ENCODE results near the gene GCNT3.

GCNT3 gene, protein sequence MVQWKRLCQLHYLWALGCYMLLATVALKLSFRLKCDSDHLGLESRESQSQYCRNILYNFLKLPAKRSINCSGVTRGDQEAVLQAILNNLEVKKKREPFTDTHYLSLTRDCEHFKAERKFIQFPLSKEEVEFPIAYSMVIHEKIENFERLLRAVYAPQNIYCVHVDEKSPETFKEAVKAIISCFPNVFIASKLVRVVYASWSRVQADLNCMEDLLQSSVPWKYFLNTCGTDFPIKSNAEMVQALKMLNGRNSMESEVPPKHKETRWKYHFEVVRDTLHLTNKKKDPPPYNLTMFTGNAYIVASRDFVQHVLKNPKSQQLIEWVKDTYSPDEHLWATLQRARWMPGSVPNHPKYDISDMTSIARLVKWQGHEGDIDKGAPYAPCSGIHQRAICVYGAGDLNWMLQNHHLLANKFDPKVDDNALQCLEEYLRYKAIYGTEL

GRCh38 chr15:59611276-59612260 is at the start of gene GCNT3:
Gene GCNT3, plus strand, starts transcription at chr15:59611783. Its CDS starts 6,456 bp downstream, at chr15:59618239.
- DNase-seq = no peak

DNA sequence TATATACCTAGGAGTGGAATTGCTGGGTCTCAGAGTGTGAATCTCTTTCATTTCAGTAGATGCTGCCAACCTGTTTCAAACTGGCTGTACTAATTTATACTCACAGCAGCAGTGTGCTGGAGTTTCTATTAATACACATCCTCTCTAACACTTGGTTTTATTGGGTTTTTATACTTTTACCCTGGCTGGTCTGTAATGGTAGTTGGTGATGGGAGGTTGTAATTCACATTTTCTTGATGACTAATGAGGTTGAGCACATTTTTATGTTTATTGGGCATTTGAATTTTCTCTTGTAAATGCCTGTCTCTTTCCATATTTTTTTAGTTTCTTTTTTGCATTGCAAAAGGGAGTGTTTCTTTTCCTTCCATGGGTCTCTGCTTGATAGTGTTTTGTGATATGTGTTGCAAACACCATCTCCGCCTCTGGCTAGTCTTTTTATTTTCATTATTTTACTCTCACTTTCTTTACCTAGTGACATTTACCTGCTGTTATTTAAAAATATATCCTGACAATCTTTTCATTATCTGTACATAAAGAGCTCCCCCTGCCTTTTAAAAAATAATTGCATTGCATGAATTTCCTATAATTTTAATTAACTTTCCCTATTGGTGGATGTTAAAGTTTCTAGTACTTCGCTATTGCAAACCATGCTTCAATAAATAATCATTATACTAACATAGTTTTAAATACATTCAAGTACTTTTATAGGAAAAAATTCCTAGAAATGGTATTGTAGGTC is 49.0 kb upstream of the GCNT3 start:
- no peak for DNase-seq

DNA sequence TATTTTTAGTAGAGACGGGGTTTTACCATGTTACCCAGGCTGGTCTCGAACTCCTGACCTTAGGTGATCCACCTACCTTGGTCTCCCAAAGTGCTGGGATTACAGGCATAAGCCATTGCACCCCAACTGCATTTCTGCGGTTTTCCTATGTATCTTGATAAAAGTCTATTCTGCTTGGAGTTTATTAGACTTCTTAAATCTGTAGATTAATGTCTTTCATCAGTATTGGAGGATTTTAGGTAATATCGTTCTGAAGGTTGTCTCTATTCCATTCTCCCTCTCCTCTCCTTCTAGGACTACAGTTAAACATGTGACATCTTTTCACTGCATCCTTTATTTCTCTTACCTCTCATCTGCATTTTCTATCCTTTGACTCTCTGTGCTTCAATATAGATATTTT is 46.3 kb upstream of the GCNT3 start:
- no peak for DNase-seq

DNA sequence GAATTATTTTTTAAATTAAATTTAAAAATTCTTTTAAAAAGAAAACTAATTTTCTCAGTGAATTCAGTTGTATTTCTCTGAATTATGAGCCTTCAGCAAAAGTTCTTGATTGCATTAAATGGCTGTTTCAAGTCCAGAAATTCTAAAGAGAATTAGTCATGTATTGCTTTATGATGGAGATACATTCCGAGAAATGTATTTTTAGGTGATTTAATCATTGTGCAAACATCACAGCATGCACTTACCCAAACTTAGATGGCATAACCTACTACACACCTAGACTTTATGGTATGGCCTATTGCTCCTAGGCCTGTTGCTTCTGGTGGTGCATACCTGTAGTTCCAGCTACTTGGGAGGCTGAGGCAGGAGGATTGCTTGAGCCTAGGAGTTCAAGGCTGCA is 44.3 kb upstream of the GCNT3 start:
- no peak for DNase-seq

DNA sequence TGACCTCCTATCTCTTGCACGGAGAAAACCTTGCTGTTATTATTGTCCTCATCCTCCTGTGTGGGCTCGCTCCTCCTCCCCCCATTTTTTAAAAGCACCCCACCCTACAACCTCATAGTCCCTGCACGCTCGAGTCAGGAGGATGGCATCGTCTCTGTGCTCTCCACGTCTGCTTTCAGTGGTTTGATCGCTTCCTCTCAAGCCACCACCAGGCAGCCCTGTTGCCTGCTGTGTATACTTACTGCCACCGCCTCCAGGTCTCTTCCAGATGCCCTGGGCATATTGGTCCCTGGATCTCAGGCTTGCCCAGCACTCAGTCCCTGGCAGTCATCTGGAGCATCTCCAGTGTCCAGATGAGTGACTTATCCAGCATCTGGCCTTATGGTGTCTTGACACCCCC is 42.1 kb upstream of the GCNT3 start:
- no peak for DNase-seq

DNA sequence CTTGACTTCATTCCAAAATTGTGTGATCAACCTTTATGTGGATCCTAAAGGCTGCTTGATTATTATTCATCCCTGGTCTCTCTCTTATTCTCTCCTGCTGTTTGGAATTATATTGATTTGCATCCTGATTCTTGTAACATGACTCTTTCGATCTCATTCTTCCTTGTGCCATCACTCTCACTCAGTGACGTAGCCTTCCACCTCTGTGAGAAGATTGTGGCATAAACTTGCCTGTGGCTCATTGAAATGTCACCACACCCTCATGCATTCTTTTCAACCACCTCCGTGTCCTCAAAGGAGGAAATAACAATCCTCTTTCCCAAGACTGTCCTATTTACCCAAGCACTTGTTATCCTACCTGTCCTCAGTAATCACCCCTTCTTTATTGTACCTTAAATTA is 41.3 kb upstream of the GCNT3 start:
- no peak for DNase-seq

GRCh38 chr15:59571606-59572005 is 40.0 kb upstream of the GCNT3 start:
- no peak for DNase-seq

GRCh38 chr15:59583088-59583487 is 28.5 kb upstream of the GCNT3 start:
- DNase-seq = no peak

- no peak for DNase-seq
Observed at GRCh38 chr15:59587085-59587826, 24.3 kb upstream of the GCNT3 start.

DNA sequence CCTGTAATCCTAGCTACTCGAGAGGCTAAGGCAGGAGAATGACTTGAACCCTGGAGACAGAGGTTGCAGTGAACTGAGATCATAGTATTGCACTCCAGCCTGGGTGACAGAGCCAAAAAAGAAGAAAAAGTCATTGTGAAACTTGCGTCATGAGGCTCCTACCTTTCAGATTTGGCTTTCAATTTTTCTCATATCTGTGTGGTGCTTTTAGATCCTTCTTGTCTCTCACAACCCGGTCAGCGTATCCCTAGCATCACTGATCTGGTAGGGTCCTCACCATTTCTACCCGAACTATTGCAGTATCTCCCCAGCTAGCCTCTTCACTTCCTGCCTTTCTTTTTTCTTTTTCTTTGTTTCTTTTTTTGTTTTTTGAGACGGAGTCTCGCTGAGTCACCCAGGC is 21.6 kb upstream of the GCNT3 start:
- peak; percentile 10 for DNase-seq

DNA sequence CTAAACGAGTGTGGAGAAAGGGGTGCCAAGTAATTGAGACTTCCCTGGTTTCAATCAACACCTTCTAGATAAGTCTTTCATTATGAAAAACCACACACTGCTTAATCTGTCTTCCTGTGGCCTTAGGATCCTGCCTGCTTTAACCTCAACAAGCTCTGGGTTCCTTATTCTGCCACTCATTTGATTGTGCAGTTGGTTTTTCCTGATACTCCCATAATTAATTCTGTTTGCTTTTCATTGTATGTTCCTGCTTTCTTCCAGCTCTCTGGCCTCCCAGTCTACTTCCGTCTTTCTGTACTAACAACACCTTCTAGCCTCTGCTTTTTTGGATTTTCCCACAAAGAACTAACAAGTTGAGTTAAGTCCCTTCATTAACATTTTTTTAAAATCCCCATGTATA is 20.2 kb upstream of the GCNT3 start:
- DNase-seq = no peak

- no peak for DNase-seq
Observed at GRCh38 chr15:59594493-59594942, 17.1 kb upstream of the GCNT3 start.

GRCh38 chr15:59594991-59595390 is 16.6 kb upstream of the GCNT3 start:
- DNase-seq = no peak

GRCh38 chr15:59595434-59595915 is 16.1 kb upstream of the GCNT3 start:
- no peak for DNase-seq

GRCh38 chr15:59596640-59597039 is 14.9 kb upstream of the GCNT3 start:
- no peak for DNase-seq

GRCh38 chr15:59598461-59598860 is 13.1 kb upstream of the GCNT3 start:
- no peak for DNase-seq

GRCh38 chr15:59605994-59606393 is 5.6 kb upstream of the GCNT3 start:
- DNase-seq = no peak

DNA sequence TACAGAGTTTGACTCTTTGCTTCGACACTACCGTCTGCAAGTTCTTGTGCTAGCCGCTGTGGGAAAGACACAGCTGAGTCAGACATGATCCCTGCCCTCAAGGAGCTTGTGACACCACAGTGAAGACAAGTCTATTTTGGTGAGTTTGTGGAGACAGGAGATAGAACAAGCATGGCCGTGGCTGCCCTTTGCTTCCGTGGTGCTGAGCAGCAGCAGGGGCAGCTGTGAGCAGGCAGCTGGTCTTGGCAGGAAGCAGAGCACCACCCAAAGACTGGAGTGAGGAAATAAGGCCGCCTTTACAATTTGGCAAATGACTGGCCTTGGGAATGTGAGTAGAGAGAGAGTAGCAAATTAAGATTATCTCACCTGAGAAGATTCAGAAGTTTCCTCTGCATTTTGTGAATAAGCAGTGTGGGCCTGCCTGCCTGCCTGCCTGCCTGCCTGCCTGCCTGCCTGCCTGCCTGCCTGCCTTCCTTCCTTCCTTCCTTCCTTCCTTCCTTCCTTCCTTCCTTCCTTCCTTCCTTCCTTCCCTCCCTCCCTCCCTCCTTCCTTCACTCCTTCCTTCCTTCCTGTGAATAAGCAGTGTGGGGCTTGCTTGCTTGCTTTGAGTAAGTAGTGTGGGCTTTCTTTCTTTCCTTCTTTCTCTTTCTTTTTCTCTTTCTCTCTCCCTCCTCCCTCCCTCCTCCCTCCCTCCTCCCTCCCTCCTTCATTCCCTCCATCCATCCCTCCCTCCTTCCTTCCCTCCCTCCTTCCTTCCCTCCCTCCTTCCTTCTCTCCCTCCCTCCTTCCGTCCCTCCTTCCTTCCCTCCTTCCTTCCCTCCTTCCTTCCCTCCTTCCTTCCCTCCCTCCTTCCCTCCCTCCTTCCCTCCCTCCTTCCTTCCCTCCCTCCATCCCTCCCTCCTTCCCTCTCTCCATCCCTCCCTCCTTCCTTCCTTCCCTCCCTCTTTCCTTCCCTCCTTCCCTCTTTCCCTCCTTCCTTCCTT is 1.6 kb upstream of the GCNT3 start:
- no peak for DNase-seq

DNA sequence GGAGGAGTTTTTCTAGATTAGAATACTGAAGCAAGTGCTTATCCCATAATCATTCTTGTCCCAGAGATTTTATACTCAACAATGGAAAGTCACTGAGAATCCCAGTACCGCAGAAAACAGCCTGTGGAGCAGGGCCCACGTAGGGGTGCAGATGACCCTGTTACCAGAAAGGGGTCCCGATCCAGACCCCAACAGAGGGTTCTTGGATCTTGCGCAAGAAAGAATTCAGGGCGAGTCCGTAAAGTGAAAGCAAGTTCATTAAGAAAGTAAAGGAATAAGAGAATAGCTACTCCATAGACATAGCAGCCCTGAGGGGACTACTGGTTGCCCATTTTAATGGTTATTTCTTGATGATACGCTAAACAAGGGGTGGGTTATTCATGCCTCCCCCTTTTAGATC is 2.6 kb downstream of the GCNT3 start:
- no peak for DNase-seq

DNA sequence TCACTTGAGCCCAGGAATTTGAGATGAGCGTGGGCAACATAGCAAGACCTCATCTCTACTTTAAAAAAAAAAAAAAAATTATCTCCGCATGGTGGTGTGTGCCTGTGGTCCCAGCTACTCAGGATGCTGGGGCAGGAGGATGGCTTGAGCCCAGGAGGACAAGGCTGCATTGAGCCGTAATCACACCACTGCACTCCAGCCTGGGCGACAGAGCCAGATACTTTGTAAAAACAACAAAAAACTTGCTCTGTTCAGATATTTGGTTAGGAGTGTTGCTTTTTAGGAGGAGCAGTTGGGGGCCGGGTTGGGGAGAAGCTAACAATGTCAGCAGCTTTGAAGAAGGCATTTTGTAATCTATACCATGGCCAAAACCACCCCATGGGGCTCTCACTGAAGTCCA is 4.1 kb downstream of the GCNT3 start:
- DNase-seq = no peak

- no peak for DNase-seq
Observed at GRCh38 chr15:59616379-59616778, 4.8 kb downstream of the GCNT3 start.

All from stimulated activated CD4-positive, alpha-beta T cell treated with anti-CD3 and anti-CD28 coated beads, Interleukin-15, amount 100 ng/mL, for 24 hours (primary cell).